ENCODE data around the gene C3orf20. TPM values are rescaled to one million over a fixed set of nuclear protein-coding genes. Genes with fewer than 3 reads are reported as not detected.

C3orf20 gene
- total RNA-seq, 1 donor from 2014 or later = not detected

- no peak for DNase-seq
- peaks cover 16% of the 10 kb centered on the region for H3K27me3 Mint-ChIP-seq (ENCODE audit: unreplicated experiment)
- TF ChIP-seq CTCF (IDR thresholded peaks at IDR 0.05; ENCODE audit: partially characterized antibody, unreplicated experiment) = no peak
- H3K27ac Mint-ChIP-seq (ENCODE audit: unreplicated experiment) = no peak overlapping the region
- peaks cover 2% of the 10 kb centered on the region for H3K9me3 Mint-ChIP-seq (ENCODE audit: unreplicated experiment)
- H3K4me1 Mint-ChIP-seq (ENCODE audit: low read depth, unreplicated experiment) = no peaks in the 10 kb centered on the region
- H3K36me3 Mint-ChIP-seq (ENCODE audit: unreplicated experiment) = no peaks in the 10 kb centered on the region
- H3K4me3 Mint-ChIP-seq (ENCODE audit: unreplicated experiment) = no peak overlapping the region
These were observed 91.7 kb downstream of the C3orf20 start for GRCh38 chr3:14766428-14767244.

- H3K4me1 Mint-ChIP-seq (ENCODE audit: low read depth, unreplicated experiment) = no peaks in the 10 kb centered on the region
- no peak for TF ChIP-seq CTCF (IDR thresholded peaks at IDR 0.05; ENCODE audit: partially characterized antibody, unreplicated experiment)
- no peak overlapping the region for H3K4me3 Mint-ChIP-seq (ENCODE audit: unreplicated experiment)
- no peak overlapping the region for H3K27ac Mint-ChIP-seq (ENCODE audit: unreplicated experiment)
- DNase-seq = no peak
- no peaks in the 10 kb centered on the region for H3K36me3 Mint-ChIP-seq (ENCODE audit: unreplicated experiment)
- peaks cover 2% of the 10 kb centered on the region for H3K9me3 Mint-ChIP-seq (ENCODE audit: unreplicated experiment)
- peaks cover 16% of the 10 kb centered on the region for H3K27me3 Mint-ChIP-seq (ENCODE audit: unreplicated experiment)
These were observed 92.5 kb downstream of the C3orf20 start for GRCh38 chr3:14767245-14768051.

GRCh38 chr3:14768182-14768790 lies 93.3 kb downstream of the C3orf20 start:
- Mint-ChIP-seq H3K4me1 (ENCODE audit: low read depth, unreplicated experiment) (no peaks in the 10 kb centered on the region), H3K27me3 (ENCODE audit: unreplicated experiment) (peaks cover 16% of the 10 kb centered on the region), H3K4me3 (ENCODE audit: unreplicated experiment) (no peak overlapping the region), H3K9me3 (ENCODE audit: unreplicated experiment) (peaks cover 2% of the 10 kb centered on the region), H3K27ac (ENCODE audit: unreplicated experiment) (no peak overlapping the region), H3K36me3 (ENCODE audit: unreplicated experiment) (no peaks in the 10 kb centered on the region)
- no peak for DNase-seq
- TF ChIP-seq CTCF (IDR thresholded peaks at IDR 0.05; ENCODE audit: partially characterized antibody, unreplicated experiment) = no peak

GRCh38 chr3:14768881-14769280 lies 93.9 kb downstream of the C3orf20 start:
- Mint-ChIP-seq H3K27ac (ENCODE audit: unreplicated experiment) (no peak overlapping the region), H3K9me3 (ENCODE audit: unreplicated experiment) (peaks cover 2% of the 10 kb centered on the region)

More at GRCh38 chr3:14768881-14769280, 93.9 kb downstream of the C3orf20 start:
- no peaks in the 10 kb centered on the region for H3K4me1 Mint-ChIP-seq (ENCODE audit: low read depth, unreplicated experiment)
- H3K4me3 Mint-ChIP-seq (ENCODE audit: unreplicated experiment) = no peak overlapping the region
- TF ChIP-seq CTCF (IDR thresholded peaks at IDR 0.05; ENCODE audit: partially characterized antibody, unreplicated experiment) = no peak
- no peak for DNase-seq
- peaks cover 16% of the 10 kb centered on the region for H3K27me3 Mint-ChIP-seq (ENCODE audit: unreplicated experiment)
- no peaks in the 10 kb centered on the region for H3K36me3 Mint-ChIP-seq (ENCODE audit: unreplicated experiment)

All from glutamatergic neuron (in vitro differentiated cells).